ENCODE data around the gene SLC25A12. TPM values are rescaled to one million over a fixed set of nuclear protein-coding genes. Genes with fewer than 3 reads are reported as not detected.

Gene SLC25A12
- total RNA-seq, 1 donor, result 23.0 TPM

- TF ChIP-seq CTCF (IDR thresholded peaks at IDR 0.05; ENCODE audit: insufficient read depth, low read length), result no peak
- no peak for DNase-seq (ENCODE audit: low read depth)
- H3K4me3 ChIP-seq (ENCODE audit: low read depth, low read length), result no peak overlapping the region
These were observed 30.3 kb upstream of the SLC25A12 start for GRCh38 chr2:171924170-171924942.

GRCh38 chr2:171923206-171923605 is 29.2 kb upstream of the SLC25A12 start:
- TF ChIP-seq CTCF (IDR thresholded peaks at IDR 0.05; ENCODE audit: insufficient read depth, low read length), result no peak
- peak; percentile 65 for DNase-seq (ENCODE audit: low read depth)
- peak overlapping the region; percentile 98 for H3K4me3 ChIP-seq (ENCODE audit: low read depth, low read length)

- no peak for TF ChIP-seq CTCF (IDR thresholded peaks at IDR 0.05; ENCODE audit: insufficient read depth, low read length)
- peak within 1 kb of the TSS; percentile 98 for H3K4me3 ChIP-seq (ENCODE audit: low read depth, low read length)
- DNase-seq (ENCODE audit: low read depth), result peak; percentile 97
These were observed 28.4 kb upstream of the SLC25A12 start, which contains the start of gene HAT1 for GRCh38 chr2:171922230-171923022. Gene HAT1 (plus strand): TSS chr2:171922461. CDS start chr2:171922501, 40 bp downstream.

GRCh38 chr2:171921970-171922229 is 27.9 kb upstream of the SLC25A12 start:
- no peak for TF ChIP-seq CTCF (IDR thresholded peaks at IDR 0.05; ENCODE audit: insufficient read depth, low read length)
- DNase-seq (ENCODE audit: low read depth), result no peak
- peak overlapping the region; percentile 48 for H3K4me3 ChIP-seq (ENCODE audit: low read depth, low read length)

- no peak overlapping the region for H3K4me3 ChIP-seq (ENCODE audit: low read depth, low read length)
- no peak for DNase-seq (ENCODE audit: low read depth)
- no peak for TF ChIP-seq CTCF (IDR thresholded peaks at IDR 0.05; ENCODE audit: insufficient read depth, low read length)
These were observed 25.4 kb upstream of the SLC25A12 start for GRCh38 chr2:171919453-171919852.

GRCh38 chr2:171913517-171913916 is 19.5 kb upstream of the SLC25A12 start:
- no peak for DNase-seq (ENCODE audit: low read depth)
- no peak for TF ChIP-seq CTCF (IDR thresholded peaks at IDR 0.05; ENCODE audit: insufficient read depth, low read length)
- no peak overlapping the region for H3K4me3 ChIP-seq (ENCODE audit: low read depth, low read length)

Data from fibroblast of the aortic adventitia (primary cell).